D341Med (cell line): ENCODE measurements around the gene EP400.
"Not testable (repeated sequence)": the region's sequence is repeated elsewhere in the genome, so short reads cannot be mapped to it uniquely, and the experiment has no call there.

Experiments
- DNase-seq: peaks from one replicate; pipeline ENCODE4 v3.0.0; 2012; ENCODE audit warnings: low spot score

EP400 gene

DNA sequence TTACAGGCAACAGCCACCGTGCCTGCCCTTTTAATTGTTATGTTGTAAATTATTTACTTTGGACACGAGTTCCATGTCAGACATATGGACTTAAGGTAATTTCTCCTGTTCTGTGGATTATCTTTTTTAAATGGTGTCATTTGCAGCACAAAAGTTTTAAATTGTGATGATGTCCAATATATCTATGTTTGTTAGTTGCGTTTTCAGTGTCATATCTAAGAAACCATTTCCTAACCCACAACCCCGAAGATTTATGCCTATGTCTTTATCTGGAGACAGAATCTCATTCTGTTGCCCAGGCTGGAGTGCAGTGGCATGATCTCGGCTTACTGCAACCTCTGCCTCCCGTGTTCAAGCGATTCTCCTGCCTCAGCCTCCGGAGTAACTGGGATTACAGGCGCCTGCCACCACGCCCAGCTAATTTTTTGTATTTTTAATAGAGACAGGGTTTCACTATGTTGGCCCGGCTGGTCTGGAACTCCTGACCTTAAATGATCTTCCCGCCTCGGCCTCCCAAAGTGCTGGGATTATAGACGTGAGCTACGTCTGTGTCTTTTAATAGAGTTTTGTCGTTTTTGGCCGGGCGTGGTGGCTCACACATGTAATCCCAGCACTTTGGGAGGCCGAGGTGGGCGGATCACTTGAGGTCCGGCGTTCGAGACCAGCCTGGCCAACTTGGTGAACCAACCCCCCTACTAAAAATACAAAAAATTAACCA lies 870 bp upstream of the EP400 start:
- DNase-seq: not testable (repeated sequence)

DNA sequence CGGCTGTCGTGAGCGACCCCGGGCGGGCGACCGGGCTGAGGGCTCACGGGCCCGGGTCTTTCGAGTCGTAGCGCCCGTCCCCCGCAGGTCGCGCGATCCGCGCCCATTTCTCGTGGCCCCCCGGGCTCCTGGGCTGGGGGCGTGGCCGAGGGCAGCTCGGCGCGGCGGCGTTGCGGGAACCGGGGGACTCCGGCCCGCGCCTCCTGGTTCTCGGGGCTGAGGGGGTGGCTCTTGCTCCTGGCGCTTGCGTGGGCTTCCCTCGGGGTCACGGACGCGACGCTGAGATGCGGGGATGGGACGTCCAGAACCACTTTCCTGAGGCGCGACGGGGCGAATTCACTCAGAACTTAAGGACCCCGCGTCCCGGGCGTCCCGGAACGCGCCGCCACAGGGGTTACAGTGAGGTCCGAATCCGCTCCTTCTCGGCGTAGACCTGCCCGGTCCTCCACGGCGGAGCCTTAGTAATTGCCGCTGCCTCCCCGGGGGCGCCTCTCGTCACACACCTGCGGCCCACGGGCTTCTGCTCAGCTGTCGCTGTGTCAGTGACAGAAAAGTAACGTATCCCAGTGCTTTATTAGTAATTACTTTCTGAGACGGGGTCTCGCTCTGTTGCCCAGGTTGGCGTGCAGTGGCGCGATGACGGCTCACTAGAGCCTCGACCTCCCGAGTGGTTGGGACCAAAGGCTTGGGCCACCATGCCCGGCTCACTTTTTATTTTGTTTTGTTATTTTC lies 606 bp downstream of the EP400 start:
- DNase-seq: peak; percentile 76

DNA sequence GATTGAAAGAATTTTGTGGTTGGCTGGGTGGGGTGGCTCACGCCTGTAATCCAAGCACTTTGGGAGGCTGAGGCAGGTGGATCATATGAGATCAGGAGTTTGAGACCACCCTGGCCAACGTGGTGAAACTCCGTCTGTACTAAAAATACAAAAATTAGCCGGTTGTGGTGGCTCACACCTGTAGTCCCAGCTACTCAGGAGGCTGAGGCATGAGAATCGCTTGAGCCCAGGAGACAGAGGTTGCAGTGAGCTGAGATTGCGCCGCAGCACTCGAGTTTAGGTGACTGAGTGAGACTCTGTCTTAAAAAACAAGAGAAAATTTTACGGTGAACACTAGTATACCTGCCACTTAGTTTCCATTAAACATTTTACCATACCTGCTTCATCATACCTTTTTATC lies 4.1 kb downstream of the EP400 start:
- not testable (repeated sequence) for DNase-seq

DNA sequence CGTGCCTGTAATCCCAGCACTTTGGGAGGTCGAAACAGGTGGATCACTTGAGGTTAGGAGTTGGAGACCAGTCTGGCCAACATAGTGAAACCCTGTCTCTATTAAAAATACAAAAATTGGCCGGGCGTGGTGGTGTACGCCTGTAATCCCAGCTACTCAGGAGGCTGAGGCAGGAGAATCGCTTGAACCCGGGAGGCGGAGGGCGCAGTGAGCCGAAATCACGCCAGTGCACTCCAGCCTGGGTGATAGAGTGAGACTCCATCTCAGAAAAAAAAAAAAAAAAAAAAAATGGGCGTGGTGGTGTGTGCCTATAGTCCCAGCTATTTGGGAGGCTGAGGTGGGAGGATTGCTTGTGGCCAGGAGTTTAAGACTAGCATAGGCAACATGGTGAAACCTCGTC lies 4.7 kb downstream of the EP400 start:
- DNase-seq: not testable (repeated sequence)

DNA sequence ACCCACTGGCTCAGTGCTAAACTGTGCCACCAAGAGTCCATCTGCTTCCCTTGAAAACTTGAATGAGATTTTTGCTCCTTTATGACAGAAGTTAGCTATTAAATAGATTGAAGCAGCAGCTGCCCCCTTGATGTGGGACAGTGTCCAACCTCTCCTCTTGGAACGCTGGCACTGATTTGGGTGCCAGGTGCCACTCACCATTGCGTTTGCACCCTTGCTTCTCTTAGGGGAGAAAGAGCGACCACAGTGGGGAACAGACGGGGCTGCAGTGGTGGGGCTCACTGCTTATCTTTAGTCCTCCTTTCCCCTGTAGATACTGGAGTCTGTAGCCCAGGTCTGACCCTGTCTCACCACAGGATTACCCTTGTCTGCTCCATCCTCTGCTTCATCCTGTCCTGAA lies 9.4 kb downstream of the EP400 start:
- no peak for DNase-seq

DNA sequence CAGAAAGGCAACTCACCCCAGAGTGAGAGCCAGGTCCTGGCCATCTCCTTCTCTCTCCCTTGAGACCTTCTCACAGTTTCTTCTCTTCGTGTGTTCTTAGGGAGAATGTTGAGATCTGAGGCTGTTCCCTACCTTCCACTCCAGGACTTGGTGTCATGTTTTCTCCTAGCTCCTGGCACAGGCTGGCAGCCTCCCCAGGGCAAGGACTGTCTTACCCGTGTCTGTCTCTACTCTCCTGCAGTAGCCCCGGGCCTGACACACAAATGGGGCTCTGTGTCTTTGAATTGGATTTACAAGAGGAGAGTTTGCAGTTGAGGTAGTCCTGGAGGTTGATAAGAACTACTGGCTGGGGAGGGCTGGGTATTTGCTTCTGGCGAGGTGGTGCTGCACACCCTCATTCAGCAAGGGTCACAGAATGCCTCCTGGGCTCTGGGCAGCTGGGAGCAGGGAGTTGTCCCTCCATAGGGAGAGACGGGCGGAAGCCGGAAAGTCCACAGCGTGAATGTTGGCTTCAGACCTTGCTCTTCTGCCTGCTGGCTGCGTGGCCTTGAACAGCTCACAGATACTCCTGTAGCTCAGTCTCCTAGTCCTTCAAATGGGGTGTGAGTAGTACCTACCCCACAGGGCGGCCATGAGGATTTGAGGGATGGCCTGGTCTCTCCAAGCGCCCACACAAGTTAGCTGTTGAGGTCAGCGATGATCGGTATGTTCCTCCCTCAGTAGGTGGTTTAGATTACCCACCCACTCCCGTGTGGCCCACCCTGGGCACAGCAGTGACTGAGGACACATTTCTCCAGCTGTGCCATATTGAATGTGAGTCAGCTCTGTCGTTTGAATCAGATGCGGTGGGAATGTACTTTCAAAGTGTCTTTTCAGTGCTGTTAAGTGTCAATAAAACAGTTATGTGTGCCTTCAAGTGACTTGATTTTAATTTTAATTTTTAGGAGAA lies 10.2 kb downstream of the EP400 start:
- no peak for DNase-seq

DNA sequence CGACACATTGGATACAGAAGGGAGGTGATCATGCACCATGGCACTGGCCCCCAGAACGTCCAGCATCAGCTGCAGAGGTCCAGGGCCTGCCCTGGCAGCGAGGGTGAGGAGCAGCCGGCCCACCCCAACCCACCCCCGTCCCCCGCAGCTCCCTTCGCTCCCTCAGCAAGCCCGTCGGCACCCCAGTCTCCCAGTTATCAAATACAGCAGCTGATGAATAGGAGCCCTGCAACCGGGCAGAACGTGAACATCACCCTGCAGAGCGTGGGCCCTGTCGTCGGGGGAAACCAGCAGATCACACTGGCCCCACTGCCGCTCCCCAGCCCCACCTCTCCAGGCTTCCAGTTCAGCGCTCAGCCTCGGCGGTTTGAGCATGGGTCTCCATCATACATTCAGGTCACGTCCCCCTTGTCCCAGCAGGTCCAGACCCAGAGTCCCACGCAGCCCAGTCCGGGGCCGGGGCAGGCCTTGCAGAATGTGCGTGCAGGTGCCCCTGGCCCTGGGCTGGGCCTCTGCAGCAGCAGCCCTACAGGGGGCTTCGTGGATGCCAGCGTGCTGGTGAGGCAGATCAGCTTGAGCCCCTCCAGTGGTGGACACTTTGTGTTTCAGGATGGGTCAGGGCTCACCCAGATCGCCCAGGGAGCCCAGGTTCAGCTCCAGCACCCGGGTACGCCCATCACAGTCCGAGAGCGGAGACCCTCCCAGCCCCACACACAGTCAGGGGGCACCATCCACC lies 11.0 kb downstream of the EP400 start:
- DNase-seq: not testable (repeated sequence)

DNA sequence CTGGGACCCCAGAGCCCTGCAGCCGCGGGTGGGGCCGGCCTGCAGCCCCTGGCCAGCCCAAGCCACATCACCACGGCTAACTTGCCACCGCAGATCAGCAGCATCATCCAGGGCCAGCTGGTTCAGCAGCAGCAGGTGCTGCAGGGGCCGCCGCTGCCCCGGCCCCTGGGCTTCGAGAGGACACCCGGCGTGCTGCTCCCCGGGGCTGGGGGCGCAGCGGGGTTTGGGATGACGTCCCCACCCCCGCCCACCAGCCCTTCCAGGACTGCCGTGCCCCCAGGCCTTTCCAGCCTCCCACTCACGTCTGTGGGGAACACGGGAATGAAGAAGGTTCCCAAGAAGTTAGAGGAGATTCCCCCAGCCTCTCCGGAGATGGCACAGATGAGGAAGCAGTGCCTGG lies 11.6 kb downstream of the EP400 start:
- DNase-seq: not testable (repeated sequence)

DNA sequence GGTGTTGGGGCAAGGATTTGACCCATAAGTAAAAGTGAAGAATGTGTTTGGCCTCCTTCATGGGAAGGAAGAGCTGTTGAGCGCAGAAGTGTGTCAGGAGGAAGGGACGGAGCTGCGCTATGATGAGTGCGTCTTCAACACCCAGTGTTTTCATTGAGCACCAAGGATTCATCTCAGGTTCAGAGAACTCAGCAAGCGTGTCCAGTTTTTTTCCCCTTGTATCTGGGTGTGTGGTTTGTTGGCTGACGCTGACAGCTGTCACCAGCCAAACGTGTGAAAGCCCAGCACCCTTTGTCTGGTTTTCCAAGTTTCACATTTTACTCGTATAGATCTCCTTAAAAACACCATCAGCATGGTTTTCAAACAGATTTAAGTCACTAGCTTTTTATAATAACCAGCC lies 12.3 kb downstream of the EP400 start:
- DNase-seq: no peak

DNA sequence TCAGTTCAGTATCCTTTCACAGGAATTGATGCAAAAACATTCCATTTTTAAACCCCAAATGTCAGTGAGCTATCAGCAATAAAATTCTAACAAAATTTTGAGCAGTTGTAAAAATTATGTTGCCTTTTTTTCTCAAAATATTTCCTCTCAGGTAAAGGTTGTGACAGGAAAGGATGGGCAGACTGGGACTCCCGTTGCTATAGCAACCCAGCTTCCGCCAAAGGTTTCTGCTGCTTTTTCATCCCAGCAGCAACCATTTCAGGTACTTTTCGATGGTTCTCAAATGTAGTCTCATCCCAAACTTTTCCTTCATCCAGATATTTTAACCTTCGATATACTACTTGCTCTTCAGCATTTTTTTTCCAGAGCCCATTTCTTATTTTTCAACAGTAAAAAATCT lies 13.6 kb downstream of the EP400 start:
- DNase-seq: no peak

DNA sequence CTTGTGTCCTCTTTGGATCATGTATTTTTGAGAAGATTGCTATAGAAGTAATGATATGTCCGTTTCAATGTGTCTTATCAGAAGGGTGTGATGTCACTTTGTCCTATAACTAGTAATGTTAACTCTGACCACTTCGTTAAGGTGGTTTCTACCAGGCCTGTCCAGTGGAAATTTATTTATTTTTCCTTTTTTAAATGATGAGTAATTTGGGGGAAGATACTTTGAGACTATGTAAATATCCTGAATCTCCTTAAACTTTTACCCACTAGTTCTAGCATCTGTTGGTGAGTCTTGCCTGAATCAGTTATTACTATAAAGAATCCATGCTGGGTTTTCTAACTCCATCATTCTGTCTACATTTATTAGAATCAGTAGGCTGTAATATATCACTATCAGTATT lies 15.3 kb downstream of the EP400 start:
- no peak for DNase-seq

DNA sequence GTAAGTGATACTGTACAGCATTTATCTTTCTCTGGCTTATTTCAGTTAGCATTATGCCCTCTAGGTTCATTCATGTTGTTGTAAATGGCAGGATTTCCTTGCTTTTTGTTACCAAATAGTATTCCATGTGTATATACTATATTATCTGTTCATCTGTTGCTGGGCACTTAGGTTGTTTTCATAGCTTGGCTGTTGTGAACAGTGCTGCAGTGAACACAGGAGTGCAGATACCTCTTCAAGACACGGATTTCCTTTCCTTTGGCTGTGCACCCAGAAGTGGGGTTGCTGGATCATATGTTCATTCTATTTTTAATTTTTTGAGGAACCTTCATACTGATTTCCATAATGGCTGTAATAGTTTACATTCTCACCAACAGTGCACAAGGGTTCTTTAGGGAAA lies 21.5 kb downstream of the EP400 start:
- DNase-seq: no peak

DNA sequence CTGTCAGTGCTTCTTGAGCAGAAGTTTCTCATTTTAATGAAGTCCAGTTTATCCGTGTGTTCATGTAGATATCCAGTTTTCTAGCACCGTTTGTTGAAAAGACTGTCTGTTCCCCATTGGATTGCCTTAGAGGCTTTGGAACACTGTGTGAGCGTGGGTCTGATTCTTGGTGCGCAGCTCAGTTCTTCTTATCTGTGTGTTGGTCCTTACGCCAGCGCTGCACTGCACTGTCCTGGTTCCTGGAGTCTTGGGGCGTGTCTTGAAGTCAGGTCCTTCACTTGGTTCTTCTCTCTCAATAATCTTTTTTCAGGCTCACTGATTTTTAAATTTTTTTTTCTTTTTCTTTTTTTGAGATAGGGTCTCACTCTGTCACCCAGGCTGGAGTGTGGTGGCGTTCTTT lies 25.5 kb downstream of the EP400 start:
- no peak for DNase-seq

DNA sequence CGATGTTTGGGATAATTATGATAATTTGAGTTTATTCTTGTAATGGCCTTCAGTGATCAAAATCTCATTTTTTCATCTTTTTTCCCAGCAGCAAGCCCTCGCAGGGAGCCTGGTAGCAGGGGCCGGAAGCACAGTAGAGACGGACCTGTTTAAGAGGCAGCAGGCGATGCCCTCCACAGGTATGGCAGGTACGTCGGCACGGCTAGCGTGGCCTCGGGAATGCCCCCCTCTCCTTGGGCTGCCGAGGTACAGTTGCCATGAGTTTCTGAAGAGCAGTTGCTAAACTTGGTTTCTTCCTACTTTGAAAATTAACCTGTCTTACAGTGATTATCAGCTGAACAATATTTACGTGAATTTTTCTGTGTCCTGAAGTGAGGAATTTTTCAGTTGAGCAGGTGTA lies 29.9 kb downstream of the EP400 start:
- no peak for DNase-seq

DNA sequence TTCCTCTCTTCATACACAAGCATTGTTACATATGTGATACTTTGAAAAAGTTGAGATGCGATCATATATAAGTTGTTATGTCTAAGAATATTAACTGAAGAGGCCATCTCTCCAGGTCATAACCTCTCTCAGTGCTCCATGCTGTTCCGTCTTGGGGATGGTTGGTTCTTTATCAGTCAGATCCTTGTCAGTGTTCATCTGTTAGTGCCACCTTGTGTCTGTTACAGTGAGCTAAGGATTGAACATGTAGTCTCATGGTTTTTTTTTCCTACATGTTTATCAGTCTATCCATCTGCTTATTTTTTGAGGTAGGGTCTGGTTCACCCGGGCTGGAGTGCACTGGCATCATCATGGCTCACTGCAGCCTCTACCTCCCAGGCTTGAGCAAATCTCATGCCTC lies 30.5 kb downstream of the EP400 start:
- no peak for DNase-seq

DNA sequence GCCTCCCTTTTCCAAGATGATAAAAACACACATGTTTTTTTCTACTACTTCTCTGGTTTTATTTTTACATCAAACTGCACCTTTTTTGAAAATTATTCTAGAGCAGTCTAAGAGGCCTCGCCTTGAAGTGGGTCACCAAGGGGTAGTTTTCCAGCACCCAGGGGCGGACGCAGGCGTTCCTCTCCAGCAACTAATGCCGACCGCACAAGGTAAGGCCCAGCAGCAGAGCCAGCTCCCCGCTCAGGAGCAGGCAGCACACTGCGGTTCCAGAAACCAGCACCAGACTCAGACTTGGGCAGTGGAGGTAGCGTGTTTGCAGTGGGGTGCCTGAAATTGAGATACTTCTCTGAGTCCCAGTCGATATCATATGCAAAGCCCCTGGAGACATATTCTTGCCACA lies 31.6 kb downstream of the EP400 start:
- no peak for DNase-seq

DNA sequence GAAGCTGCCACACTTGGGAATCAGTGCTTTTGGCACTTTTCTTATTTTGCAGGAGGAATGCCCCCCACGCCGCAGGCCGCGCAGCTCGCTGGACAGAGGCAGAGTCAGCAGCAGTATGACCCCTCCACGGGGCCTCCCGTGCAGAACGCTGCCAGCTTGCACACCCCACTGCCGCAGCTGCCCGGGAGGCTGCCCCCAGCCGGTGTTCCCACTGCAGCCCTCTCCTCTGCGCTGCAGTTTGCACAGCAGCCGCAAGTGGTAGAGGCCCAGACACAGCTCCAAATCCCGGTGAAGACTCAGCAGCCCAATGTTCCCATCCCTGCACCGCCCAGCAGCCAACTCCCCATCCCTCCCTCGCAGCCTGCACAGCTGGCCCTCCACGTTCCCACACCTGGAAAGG lies 32.3 kb downstream of the EP400 start:
- no peak for DNase-seq

DNA sequence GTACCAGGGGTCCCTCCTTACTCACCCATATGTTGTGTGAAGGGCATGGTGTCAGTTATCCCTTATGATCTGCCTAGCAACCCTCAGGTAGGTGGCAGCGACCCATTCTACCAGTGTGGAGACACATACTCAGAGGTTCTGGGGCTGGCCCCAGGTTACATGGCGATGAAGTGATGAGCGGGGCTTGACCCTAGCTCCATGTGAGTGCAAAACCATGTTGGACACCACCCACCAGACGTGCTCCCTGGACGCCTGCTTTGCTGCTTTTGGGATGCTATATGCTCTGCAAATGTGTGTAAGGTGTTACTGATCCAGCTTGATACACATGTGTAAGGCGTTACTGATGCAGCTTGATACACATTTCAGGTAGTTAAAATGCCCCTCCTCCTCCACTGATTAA lies 33.3 kb downstream of the EP400 start:
- no peak for DNase-seq

DNA sequence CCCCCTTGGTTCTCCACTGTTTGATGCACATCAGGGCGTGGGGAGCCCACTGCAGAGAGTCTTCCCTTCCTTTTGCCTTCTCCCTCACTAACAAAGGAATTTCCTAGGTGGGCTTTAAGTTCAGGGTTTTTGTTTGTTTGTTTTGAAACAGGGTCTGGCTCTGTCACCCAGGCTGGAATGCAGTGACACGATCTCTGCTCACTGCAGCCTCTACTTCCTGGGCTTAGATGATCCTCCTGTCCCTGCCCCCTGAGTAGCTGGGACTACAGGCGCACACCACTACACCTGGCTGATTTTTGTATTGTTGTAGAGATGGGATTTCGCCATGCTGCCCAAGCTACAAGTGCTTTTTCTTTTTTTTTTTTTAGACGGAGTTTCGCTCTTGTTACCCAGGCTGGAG lies 33.8 kb downstream of the EP400 start:
- DNase-seq: no peak

DNA sequence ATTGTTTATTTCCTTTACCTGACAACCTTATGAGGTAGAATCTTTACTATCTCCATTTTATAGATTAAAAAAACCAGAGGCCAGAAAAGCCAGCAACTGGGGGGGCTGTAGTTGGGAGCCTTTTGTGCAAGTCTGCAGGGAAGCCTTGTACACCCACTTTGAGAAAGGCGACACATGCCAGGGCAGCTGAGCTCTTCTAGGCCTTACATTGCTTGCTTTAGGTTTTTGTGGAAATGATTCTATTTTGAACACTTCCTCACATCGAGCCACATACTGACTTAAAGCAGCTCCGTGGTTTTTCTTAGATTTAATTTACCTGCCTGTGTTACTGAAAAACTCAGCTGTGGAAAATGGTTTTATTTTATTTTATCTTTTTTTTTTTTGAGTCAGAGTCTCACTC lies 34.6 kb downstream of the EP400 start:
- DNase-seq: no peak

DNA sequence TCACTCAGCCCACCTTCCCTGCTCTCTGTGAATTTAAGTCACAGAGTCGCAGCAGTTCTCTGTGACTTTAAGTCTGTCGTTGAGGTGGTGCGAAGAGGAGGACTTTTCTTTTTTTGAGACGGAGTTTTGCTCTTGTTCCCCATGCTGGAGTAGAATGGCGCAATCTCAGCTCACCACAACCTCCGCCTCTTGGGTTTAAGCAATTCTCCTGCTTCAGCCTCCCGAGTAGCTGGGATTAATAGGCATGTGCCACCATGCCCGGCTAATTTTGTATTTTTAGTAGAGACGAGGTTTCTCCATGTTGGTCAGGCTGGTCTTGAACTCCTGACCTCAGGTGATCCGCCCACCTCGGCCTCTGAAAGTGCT lies 35.8 kb downstream of the EP400 start:
- DNase-seq: not testable (repeated sequence)

DNA sequence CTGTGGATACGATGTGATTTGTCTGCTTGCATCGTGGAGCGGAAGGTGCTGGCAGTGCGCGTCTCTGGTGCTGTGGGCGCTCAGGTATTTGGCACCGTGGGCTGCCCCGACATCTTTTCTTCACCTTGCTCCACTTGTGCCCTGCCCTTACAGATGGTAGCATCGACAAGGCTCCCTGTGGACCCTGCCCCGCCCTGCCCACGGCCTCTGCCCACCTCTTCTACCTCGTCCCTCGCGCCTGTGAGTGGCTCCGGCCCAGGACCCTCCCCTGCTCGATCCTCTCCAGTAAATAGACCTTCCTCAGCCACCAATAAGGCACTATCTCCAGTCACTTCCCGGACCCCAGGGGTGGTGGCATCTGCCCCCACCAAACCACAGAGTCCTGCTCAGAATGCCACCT lies 36.6 kb downstream of the EP400 start:
- DNase-seq: no peak
